ENCODE measurements around the gene PRPF39.

GRCh38 chr14:45145214-45145613, 61.3 kb downstream of the PRPF39 start:
- TF ChIP-seq CTCF (IDR thresholded peaks at IDR 0.05) (no peak), POLR2A (IDR thresholded peaks at IDR 0.05) (no peak)
